ENCODE results near the gene NDST1. TPM values are rescaled to one million over a fixed set of nuclear protein-coding genes. Genes with fewer than 3 reads are reported as not detected.
A peak's percentile ranks its signal among the peaks of the same experiment; 100 is the strongest.

The NDST1 gene
- polyA plus RNA-seq, 1 of the 3 experiments (the other 2 are of a cell fraction): 29.2 TPM

- H3K9ac ChIP-seq: no peak overlapping the region
Observed at GRCh38 chr5:150510460-150511263, 2.7 kb downstream of the NDST1 start.

DNA sequence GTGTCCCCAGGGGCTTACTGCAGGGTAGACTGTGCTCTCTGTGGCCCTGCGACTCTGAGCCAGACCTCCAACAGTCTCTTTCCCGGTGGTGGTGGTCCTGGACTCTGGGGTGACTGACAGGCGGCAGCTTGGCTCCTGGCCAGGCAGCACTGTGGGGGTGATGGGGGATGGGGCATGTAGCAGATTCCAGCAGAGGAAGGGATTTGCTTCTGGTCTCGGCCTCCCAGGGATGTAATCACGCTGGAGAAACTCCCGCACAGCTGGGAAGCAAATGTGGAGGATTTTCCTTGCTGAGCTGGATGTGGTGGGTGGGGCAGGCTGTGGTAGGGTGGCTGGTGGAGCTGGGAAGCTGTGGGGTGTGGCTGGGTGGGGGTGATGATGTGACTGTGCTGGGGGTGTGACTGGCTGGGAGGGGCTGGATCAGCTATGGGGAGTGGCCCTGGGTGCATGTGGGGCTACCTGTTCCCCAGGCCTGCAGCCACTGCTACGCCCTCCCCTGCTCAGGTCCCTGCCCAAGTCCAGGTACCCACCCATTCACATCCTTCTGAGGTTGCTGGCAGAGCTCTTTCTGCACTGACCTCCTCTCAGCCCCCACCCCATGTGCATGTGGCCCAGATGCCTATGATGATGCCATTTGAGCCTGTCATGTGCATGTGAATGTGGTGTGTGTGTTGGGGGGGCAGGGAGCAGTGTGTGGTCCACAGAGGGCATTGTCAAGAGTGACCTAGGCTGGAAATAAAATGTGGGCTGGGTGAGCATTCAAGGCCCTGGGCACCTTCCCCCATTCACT is 3.8 kb downstream of the NDST1 start:
- Histone ChIP-seq H3K27me3 (ENCODE audit: insufficient read depth) (no peaks in the 10 kb centered on the region), H2AFZ (ENCODE audit: low read depth) (no peak overlapping the region), H3K4me1 (ENCODE audit: control insufficient read depth in 1 of 2, insufficient read depth in 2 of 2, low read depth in 1 of 2, low read length in 1 of 2) (peaks cover 40 to 82% of the 10 kb centered on the region in 2 experiments), H3K9ac (no peak overlapping the region), H3K4me2 (peak overlapping the region; percentile 8; the same call in 1 of the 2 replicates), H3K4me3 (ENCODE audit: low read depth in 2 of 2, low read length in 1 of 2) (no peak overlapping the region), H3K9me3 (no peaks in the 10 kb centered on the region), H4K20me1 (ENCODE audit: insufficient read depth) (peaks cover 100% of the 10 kb centered on the region), H3K79me2 (ENCODE audit: insufficient read depth) (peaks cover 88% of the 10 kb centered on the region), H3K36me3 (replicated peaks in 1 of 2; ENCODE audit: control insufficient read depth in 1 of 2, insufficient read depth in 2 of 2, low read length in 1 of 2) (no peaks in the 10 kb centered on the region), H3K9me2 (no peaks in the 10 kb centered on the region), H3F3A (replicated peaks; ENCODE audit: insufficient read depth) (peaks cover 28% of the 10 kb centered on the region), H3K27ac (ENCODE audit: low read depth in 2 of 2, low read length in 1 of 2) (peak overlapping the region in 1 of 2 experiments; percentile 81; a peak in 2 of 4 replicates)
- DNase-seq: peak; percentile 70
- TF ChIP-seq NFIC (IDR thresholded peaks at IDR 0.05; ENCODE audit: borderline replicate concordance) (peak; percentile 37), NRF1 (IDR thresholded peaks at IDR 0.05; ENCODE audit: low read depth, low read length) (no peak), RCOR1 (IDR thresholded peaks at IDR 0.05; ENCODE audit: low read length) (peak; percentile 80), CHD2 (IDR thresholded peaks at IDR 0.05; ENCODE audit: low read length, partially characterized antibody) (peak; percentile 89)
- TF ChIP-seq, protein P1, sequence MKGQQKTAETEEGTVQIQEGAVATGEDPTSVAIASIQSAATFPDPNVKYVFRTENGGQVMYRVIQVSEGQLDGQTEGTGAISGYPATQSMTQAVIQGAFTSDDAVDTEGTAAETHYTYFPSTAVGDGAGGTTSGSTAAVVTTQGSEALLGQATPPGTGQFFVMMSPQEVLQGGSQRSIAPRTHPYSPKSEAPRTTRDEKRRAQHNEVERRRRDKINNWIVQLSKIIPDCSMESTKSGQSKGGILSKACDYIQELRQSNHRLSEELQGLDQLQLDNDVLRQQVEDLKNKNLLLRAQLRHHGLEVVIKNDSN (IDR thresholded peaks at IDR 0.05; ENCODE audit: borderline replicate concordance, low read depth): no peak
- ChIA-PET CTCF (interaction anchor here (1.0 to 1.8 kb wide), 6 partner anchors 24 to 61 kb away, joined by 3 to 7 read pairs (median 3); no protein-coding TSS in a partner anchor), POLR2A (interaction anchor here (1.7 kb wide), 1 partner anchor 21 kb away, joined by 12 read pairs; no protein-coding TSS in a partner anchor)
- WGBS (ENCODE audit: low lambda C conversion rate): 66% methylated on average over 7 of the region's 7 CpGs

More at GRCh38 chr5:150510460-150511263, 2.7 kb downstream of the NDST1 start:
- TF ChIP-seq, protein P2, sequence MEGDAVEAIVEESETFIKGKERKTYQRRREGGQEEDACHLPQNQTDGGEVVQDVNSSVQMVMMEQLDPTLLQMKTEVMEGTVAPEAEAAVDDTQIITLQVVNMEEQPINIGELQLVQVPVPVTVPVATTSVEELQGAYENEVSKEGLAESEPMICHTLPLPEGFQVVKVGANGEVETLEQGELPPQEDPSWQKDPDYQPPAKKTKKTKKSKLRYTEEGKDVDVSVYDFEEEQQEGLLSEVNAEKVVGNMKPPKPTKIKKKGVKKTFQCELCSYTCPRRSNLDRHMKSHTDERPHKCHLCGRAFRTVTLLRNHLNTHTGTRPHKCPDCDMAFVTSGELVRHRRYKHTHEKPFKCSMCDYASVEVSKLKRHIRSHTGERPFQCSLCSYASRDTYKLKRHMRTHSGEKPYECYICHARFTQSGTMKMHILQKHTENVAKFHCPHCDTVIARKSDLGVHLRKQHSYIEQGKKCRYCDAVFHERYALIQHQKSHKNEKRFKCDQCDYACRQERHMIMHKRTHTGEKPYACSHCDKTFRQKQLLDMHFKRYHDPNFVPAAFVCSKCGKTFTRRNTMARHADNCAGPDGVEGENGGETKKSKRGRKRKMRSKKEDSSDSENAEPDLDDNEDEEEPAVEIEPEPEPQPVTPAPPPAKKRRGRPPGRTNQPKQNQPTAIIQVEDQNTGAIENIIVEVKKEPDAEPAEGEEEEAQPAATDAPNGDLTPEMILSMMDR (IDR thresholded peaks at IDR 0.05): no peak
- TF ChIP-seq TCF12 (IDR thresholded peaks at IDR 0.05): peak; percentile 35; the same call in 1 of the 2 replicates
- peaks cover 25% of the 10 kb centered on the region for H3F3A ChIP-seq (replicated peaks; ENCODE audit: insufficient read depth)
- peaks cover 100% of the 10 kb centered on the region for H4K20me1 ChIP-seq (ENCODE audit: insufficient read depth)
- no peaks in the 10 kb centered on the region for H3K9me3 ChIP-seq
- no peaks in the 10 kb centered on the region for H3K27me3 ChIP-seq (ENCODE audit: insufficient read depth)
- peaks cover 30 to 83% of the 10 kb centered on the region in 2 experiments; a peak in 3 of 4 replicates for H3K4me1 ChIP-seq (ENCODE audit: control insufficient read depth in 1 of 2, insufficient read depth in 2 of 2, low read depth in 1 of 2, low read length in 1 of 2)
- H3K36me3 ChIP-seq (replicated peaks in 1 of 2; ENCODE audit: control insufficient read depth in 1 of 2, insufficient read depth in 2 of 2, low read length in 1 of 2): no peaks in the 10 kb centered on the region
- ChIA-PET POLR2A (interaction anchor here (1.7 kb wide), 1 partner anchor 20 kb away, joined by 12 read pairs; no protein-coding TSS in a partner anchor), CTCF (interaction anchor here (0.6 to 1.8 kb wide), 7 partner anchors 14 to 112 kb away, joined by 3 to 7 read pairs (median 3); no protein-coding TSS in a partner anchor)
- DNase-seq: peak; percentile 44
- 72% methylated on average over 11 of the region's 12 CpGs for WGBS (ENCODE audit: low lambda C conversion rate)
- peak overlapping the region in 1 of 2 experiments; percentile 81; a peak in 2 of 4 replicates for H3K27ac ChIP-seq (ENCODE audit: low read depth in 2 of 2, low read length in 1 of 2)
- H3K79me2 ChIP-seq (ENCODE audit: insufficient read depth): peaks cover 88% of the 10 kb centered on the region
- H3K9me2 ChIP-seq: no peaks in the 10 kb centered on the region
- no peak overlapping the region for H3K4me2 ChIP-seq
- no peak overlapping the region for H3K4me3 ChIP-seq (ENCODE audit: low read depth in 2 of 2, low read length in 1 of 2)
- no peak overlapping the region for H2AFZ ChIP-seq (ENCODE audit: low read depth)
